ENCODE measurements around the gene ARHGAP22. TPM values are rescaled to one million over a fixed set of nuclear protein-coding genes. Genes with fewer than 3 reads are reported as not detected.

ARHGAP22 gene
- total RNA-seq, 1 donor from 2014 or later: 24.5 TPM

DNA sequence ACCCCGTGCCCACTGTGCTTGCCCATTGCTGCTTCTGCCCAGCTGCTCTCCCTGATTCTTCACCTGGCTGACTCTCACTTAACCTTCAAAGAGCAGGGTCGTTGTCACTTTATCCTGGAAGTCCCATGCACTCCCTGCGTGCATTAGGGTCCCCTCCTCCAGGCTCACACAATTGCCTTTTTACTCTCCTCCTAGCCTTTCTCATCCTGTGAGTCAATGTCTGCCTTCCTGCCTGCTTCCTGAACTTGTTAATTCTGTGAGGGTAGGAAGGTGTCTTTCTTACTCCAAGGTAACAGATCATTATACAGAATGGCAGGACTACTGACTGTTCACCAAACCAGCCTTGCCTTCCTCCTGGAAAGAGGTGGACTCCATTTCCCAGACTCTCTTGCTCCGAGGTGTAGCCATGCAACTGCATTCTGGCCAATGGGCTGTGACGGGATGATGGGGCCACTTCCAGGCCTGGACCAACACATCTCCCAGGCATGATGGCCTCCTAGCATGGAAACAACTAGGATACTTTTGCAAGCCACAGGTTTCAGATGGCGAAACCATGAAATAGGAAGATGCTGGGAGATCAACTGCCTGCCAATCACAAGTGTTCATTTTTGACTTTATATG is 54.7 kb downstream of the ARHGAP22 start:
- no peak for DNase-seq (ENCODE audit: low read depth)
- H3K4me3 ChIP-seq (ENCODE audit: low read depth, low read length): no peak overlapping the region

DNA sequence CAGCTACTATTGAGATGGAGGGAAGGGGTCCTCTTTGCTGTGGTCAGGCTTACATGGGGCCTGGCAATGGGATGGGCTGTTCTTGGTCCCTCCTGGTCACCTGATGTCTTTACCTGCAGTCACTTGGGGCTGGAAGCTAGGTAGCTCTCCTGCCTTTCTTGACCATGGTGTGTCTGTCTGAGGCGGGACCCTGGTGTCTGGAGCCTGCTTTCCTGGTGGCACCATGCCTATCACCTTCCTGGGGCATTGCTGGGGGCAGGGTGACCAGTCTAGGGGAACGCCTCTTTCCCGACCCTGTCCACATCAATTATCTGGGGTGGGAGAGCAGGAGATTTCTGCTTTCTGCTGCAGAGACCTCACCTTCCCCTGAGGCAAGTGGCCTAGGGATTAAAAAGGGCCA is 55.6 kb downstream of the ARHGAP22 start:
- no peak overlapping the region for H3K4me3 ChIP-seq (ENCODE audit: low read depth, low read length)
- DNase-seq (ENCODE audit: low read depth): no peak
- TF ChIP-seq, protein P1, sequence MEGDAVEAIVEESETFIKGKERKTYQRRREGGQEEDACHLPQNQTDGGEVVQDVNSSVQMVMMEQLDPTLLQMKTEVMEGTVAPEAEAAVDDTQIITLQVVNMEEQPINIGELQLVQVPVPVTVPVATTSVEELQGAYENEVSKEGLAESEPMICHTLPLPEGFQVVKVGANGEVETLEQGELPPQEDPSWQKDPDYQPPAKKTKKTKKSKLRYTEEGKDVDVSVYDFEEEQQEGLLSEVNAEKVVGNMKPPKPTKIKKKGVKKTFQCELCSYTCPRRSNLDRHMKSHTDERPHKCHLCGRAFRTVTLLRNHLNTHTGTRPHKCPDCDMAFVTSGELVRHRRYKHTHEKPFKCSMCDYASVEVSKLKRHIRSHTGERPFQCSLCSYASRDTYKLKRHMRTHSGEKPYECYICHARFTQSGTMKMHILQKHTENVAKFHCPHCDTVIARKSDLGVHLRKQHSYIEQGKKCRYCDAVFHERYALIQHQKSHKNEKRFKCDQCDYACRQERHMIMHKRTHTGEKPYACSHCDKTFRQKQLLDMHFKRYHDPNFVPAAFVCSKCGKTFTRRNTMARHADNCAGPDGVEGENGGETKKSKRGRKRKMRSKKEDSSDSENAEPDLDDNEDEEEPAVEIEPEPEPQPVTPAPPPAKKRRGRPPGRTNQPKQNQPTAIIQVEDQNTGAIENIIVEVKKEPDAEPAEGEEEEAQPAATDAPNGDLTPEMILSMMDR (conservative IDR thresholded peaks at IDR 0.05; ENCODE audit: low read depth, low read length): no peak

More for the DNA sequence above, 54.7 kb downstream of the ARHGAP22 start:
- TF ChIP-seq, protein P1 (conservative IDR thresholded peaks at IDR 0.05; ENCODE audit: low read depth, low read length): no peak

DNA sequence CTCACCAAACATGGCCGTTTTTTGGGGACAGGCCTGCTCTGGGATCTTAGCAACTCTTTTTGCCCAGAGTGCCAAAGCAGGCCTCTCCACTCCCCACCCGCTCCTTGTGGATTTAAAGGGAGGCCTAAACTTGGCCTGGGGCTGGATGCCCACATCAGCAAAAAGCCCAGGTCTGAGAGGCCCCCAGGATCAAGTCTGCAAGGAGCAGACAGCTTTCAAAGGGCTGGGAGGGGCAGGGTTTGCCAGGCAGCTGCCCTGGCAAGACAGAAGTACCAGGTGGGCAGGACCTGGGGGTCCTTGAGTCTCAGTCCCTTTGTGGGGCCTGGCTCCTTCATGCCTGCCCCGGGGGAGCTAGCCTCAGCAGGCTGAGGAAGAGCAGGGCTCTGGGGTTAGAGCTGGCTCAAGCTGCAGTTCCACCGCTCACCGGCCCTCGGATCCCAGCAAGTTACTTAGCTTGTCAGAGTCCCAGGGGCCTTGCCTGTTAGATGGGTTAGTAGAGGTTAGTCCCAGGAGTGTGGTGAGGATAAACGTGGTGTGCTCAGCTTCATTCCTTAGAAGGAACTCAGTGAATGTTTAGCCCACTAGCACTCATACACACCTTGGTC is 56.2 kb downstream of the ARHGAP22 start:
- H3K4me3 ChIP-seq (ENCODE audit: low read depth, low read length): no peak overlapping the region
- TF ChIP-seq, protein P1 (conservative IDR thresholded peaks at IDR 0.05; ENCODE audit: low read depth, low read length): no peak
- DNase-seq (ENCODE audit: low read depth): no peak

DNA sequence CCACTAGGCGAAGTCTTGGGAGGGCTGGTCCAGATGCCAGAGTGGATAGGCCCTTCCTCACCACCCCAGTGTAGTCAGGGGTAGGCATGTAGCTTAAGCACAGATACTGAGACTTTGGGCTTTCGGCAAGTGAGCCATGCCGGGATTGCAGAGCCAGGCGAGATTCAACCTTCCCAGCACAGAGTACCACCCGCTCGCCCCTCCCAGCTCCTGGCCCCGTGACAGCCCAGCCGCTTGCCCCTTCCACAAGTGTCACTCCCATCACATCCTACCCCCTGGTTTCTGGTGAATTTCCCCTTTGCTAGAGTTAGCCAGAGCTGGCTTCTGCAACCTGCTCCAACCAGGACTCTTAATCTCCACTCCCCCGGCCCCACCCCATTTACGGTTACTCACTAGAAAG is 56.9 kb downstream of the ARHGAP22 start:
- TF ChIP-seq, protein P1 (conservative IDR thresholded peaks at IDR 0.05; ENCODE audit: low read depth, low read length): no peak
- no peak overlapping the region for H3K4me3 ChIP-seq (ENCODE audit: low read depth, low read length)
- DNase-seq (ENCODE audit: low read depth): no peak

DNA sequence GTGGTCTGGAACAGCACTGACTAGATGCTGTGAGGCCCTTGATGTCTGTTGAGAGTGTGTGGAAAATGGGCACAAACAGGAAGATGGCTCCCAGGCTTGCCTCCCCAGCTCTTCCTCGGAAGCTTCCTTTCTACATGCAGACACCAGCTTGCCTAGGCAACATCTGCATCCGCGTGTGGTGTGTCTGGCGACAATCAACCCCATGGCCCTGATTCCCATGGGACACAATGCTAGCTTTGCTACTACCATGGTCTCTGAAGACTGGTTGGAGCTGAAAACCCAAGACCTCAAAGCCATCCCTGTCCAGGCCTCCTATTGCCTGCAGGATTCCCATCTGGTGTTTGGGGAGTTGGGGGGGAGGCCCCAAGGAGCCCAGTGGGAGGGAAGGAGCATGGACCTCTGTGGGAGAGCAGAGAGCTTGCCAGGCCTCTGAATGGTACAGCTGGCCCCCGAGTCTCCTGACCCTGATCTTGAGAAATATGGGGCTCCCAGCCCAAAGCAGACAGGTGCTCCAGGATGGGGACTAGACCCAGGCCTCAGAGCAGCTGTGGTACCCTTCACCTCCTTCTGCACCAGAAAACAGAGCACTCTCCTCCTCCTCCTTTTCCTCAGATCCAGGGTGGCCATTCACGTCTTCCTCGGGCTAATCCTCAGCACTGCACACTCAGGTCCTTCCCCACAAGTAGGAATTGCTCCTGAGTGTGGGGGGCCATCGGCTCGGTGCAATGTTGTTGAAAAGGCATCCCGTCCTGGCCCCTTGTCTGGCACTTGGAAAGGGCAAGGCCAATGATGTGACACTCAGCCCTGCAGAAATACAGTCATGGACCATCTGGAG is 57.6 kb downstream of the ARHGAP22 start:
- DNase-seq (ENCODE audit: low read depth): no peak
- TF ChIP-seq, protein P1 (conservative IDR thresholded peaks at IDR 0.05; ENCODE audit: low read depth, low read length): no peak

DNA sequence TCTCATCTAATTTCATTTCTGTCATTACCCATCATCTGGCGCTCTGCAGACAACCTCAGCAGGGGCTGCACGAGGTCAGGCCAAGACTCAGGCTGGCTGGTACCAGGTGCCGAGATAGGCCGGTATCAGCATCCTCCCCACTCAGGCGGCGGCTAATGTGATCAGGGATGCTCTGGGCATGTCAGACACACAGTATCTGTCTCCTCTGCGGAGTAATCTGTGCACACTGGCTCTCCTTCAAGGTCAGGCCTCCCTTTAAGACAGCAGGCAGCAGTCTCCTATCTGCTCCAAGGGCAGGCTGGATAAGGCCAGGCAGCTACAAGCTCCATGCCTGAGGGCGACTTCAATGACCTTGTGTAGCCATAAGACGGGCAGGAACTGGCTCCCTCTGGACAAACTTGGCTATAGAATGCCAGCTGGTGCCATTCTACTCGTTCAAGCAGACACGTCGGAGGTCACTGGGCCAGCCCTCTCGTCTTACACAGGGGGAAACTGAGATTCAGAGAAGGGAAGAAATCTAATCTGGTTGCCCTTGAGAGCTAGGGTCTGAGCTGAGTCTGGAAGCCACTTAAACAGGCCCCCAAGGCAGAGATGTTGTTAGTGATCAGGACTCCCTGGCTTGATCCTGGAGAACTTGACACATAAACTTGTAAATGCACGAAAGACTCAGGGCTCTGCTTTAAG is 59.3 kb downstream of the ARHGAP22 start:
- no peak for DNase-seq (ENCODE audit: low read depth)
- H3K4me3 ChIP-seq (ENCODE audit: low read depth, low read length): no peak overlapping the region
- TF ChIP-seq, protein P1 (conservative IDR thresholded peaks at IDR 0.05; ENCODE audit: low read depth, low read length): no peak

More for the DNA sequence above, 57.6 kb downstream of the ARHGAP22 start:
- no peak overlapping the region for H3K4me3 ChIP-seq (ENCODE audit: low read depth, low read length)
